ENCODE results near the gene PTPRN. TPM values are rescaled to one million over a fixed set of nuclear protein-coding genes. Genes with fewer than 3 reads are reported as not detected.
A peak's percentile ranks its signal among the peaks of the same experiment; 100 is the strongest.

The PTPRN gene
- total RNA-seq, 1 experiment from 2014 or later = 6.5 TPM

- Histone ChIP-seq H2BK15ac (ENCODE audit: low read depth, low read length) (no peak overlapping the region), H4K8ac (replicated peaks; ENCODE audit: insufficient read length, low read depth, low read length) (no peak overlapping the region), H3K56ac (ENCODE audit: insufficient read length, low read depth, low read length) (no peak overlapping the region), H2BK12ac (ENCODE audit: insufficient read length, low read depth, low read length) (no peak overlapping the region), H4K91ac (ENCODE audit: insufficient read length, low read depth, low read length) (no peak overlapping the region), H3K4me2 (ENCODE audit: insufficient read depth, insufficient read length, low read length) (no peak overlapping the region), H2BK5ac (ENCODE audit: insufficient read length, low read length) (no peak overlapping the region), H2AK5ac (ENCODE audit: insufficient read length, low read length) (no peak overlapping the region), H4K5ac (ENCODE audit: insufficient read length, low read depth, low read length) (no peak overlapping the region), H3K27ac (ENCODE audit: insufficient read length, low read depth, low read length) (no peak overlapping the region), H4K20me1 (ENCODE audit: control insufficient read depth, insufficient read depth, insufficient read length) (no peaks in the 10 kb centered on the region), H3K4me1 (ENCODE audit: insufficient read depth, low read length) (no peaks in the 10 kb centered on the region; the same call in 1 of the 2 replicates), H3K9me3 (ENCODE audit: control insufficient read depth, low read depth, low read length) (no peaks in the 10 kb centered on the region), H3K23ac (ENCODE audit: insufficient read length, low read depth, low read length) (no peak overlapping the region), H3K4ac (ENCODE audit: low read depth, low read length) (no peak overlapping the region), H3T11ph (ENCODE audit: low read length) (no peak overlapping the region), H3K79me2 (ENCODE audit: insufficient read depth, low read length) (no peaks in the 10 kb centered on the region), H2BK20ac (ENCODE audit: low read depth, low read length, poor library complexity, severe bottlenecking) (no peak overlapping the region), H3K14ac (ENCODE audit: insufficient read depth, low read length) (no peak overlapping the region), H3K9ac (ENCODE audit: extremely low read depth, insufficient read length, low read length) (no peak overlapping the region), H3K23me2 (ENCODE audit: insufficient read length, low read depth, low read length, poor library complexity, severe bottlenecking) (no peaks in the 10 kb centered on the region), H2BK120ac (ENCODE audit: low read depth, low read length, poor library complexity, severe bottlenecking) (no peak overlapping the region), H2AFZ (ENCODE audit: low read length) (no peak overlapping the region), H3K79me1 (ENCODE audit: insufficient read depth, low read depth, low read length, poor library complexity, severe bottlenecking) (no peaks in the 10 kb centered on the region), H3K18ac (ENCODE audit: insufficient read length, low read depth, low read length) (no peak overlapping the region), H3K27me3 (ENCODE audit: insufficient read depth, low read length) (no peaks in the 10 kb centered on the region)
- no peak overlapping the region; a peak in 1 of 5 replicates for H3K4me3 Mint-ChIP-seq
- H3K27me3 Mint-ChIP-seq (ENCODE audit: low read depth) = no peaks in the 10 kb centered on the region
- H3K27ac Mint-ChIP-seq = peak overlapping the region in 2 of 3 experiments; percentile 35 to 49; a peak in 2 of 7 replicates
- peaks cover 8 to 13% of the 10 kb centered on the region in 2 experiments for H3K4me1 Mint-ChIP-seq
- peaks cover 4 to 32% (median 17%) of the 10 kb centered on the region in 3 experiments; a peak in 6 of 7 replicates for H3K36me3 Mint-ChIP-seq (ENCODE audit: insufficient read depth in 1 of 3, low read depth in 3 of 3)
- no peak for TF ChIP-seq CTCF (conservative IDR thresholded peaks at IDR 0.05)
- no peak for DNase-seq
- no CpG with 5 or more reads among the region's 12 CpGs for WGBS (ENCODE audit: extremely low coverage, insufficient read length, low lambda C conversion rate)
- H3K9me3 Mint-ChIP-seq = no peaks in the 10 kb centered on the region
These were observed 23.8 kb downstream of the PTPRN start for GRCh38 chr2:219285373-219285735.

Data from H9 (cell line).